KMS-11 (cell line): ENCODE data around the gene MACROD2.

Experiments
- H2AFZ ChIP-seq: fragments of 200-600 bp; sonication (generic); 2 replicates; pipeline ENCODE4 v1.6.1; 2016; ENCODE audit warnings: antibody characterized with exemption, mixed run types, low read depth
- H3K27ac ChIP-seq: fragments of 200-600 bp; sonication (generic); 2 replicates; pipeline ENCODE4 v1.6.1; 2016; ENCODE audit warnings: mild to moderate bottlenecking, mixed run types
- H3K27me3 ChIP-seq: fragments of 200-600 bp; sonication (generic); 2 replicates; pipeline ENCODE4 v1.6.1; 2017; ENCODE audit warnings: mild to moderate bottlenecking, low read depth, mixed run types, moderate library complexity; ENCODE audit not compliant: insufficient read depth
- H3K36me3 ChIP-seq: fragments of 200-600 bp; sonication (generic); 2 replicates; pipeline ENCODE4 v1.6.1; 2017; ENCODE audit warnings: mild to moderate bottlenecking, mixed run types; ENCODE audit not compliant: insufficient read depth
- H3K4me1 ChIP-seq: fragments of 200-600 bp; sonication (generic); 2 replicates; pipeline ENCODE4 v1.6.1; 2016; ENCODE audit warnings: mild to moderate bottlenecking, low read depth, mixed run types; ENCODE audit not compliant: poor library complexity, severe bottlenecking
- H3K4me2 ChIP-seq: fragments of 200-600 bp; sonication (generic); 2 replicates; pipeline ENCODE4 v1.7.0; 2016; ENCODE audit warnings: mild to moderate bottlenecking, mixed run types
- H3K4me3 ChIP-seq: fragments of 200-600 bp; sonication (generic); IDR thresholded peaks from 2 replicates; pipeline ENCODE4 v1.6.1; 2017; ENCODE audit warnings: low read depth, low read length, mixed read lengths; ENCODE audit not compliant: insufficient read depth
- H3K79me2 ChIP-seq: fragments of 200-600 bp; sonication (generic); 2 replicates; pipeline ENCODE4 v1.6.1; 2016; ENCODE audit warnings: low read depth, mixed run types; ENCODE audit not compliant: insufficient read depth
- H3K9ac ChIP-seq: fragments of 200-600 bp; sonication (generic); 2 replicates; pipeline ENCODE4 v1.6.1; 2016; ENCODE audit warnings: mild to moderate bottlenecking, mixed run types
- H4K20me1 ChIP-seq: fragments of 200-600 bp; sonication (generic); 2 replicates; pipeline ENCODE4 v1.6.1; 2016; ENCODE audit warnings: mild to moderate bottlenecking, mixed run types; ENCODE audit not compliant: insufficient read depth
- CTCF ChIP-seq: fragments of 200-600 bp; sonication (generic); conservative IDR thresholded peaks from 2 replicates; pipeline ENCODE4 v1.6.1; 2017; ENCODE audit warnings: low read depth, mild to moderate bottlenecking, antibody characterized with exemption, low read length, moderate library complexity, mixed read lengths

MACROD2 gene

GRCh38 chr20:14958626-14959025 lies 963.3 kb downstream of the MACROD2 start:
- Histone ChIP-seq H3K4me2 (no peak overlapping the region), H2AFZ (no peak overlapping the region), H3K4me3 (no peak overlapping the region), H3K27me3 (no peaks in the 10 kb centered on the region), H3K79me2 (no peaks in the 10 kb centered on the region), H3K4me1 (peaks cover 29% of the 10 kb centered on the region), H4K20me1 (no peaks in the 10 kb centered on the region), H3K27ac (no peak overlapping the region), H3K9ac (no peak overlapping the region), H3K36me3 (no peaks in the 10 kb centered on the region)
- TF ChIP-seq CTCF = no peak

GRCh38 chr20:14959506-14960475 lies 964.5 kb downstream of the MACROD2 start:
- peak overlapping the region; percentile 88 for H3K27ac ChIP-seq
- no peak overlapping the region for H3K4me3 ChIP-seq
- H4K20me1 ChIP-seq = no peaks in the 10 kb centered on the region
- peak overlapping the region; percentile 74 for H3K4me2 ChIP-seq
- H3K9ac ChIP-seq = peak overlapping the region; percentile 49; the same call in 1 of the 2 replicates
- H3K79me2 ChIP-seq = no peaks in the 10 kb centered on the region
- H3K27me3 ChIP-seq = no peaks in the 10 kb centered on the region
- H3K36me3 ChIP-seq = no peaks in the 10 kb centered on the region
- peak overlapping the region; percentile 29; the same call in 1 of the 2 replicates for H2AFZ ChIP-seq
- TF ChIP-seq CTCF = no peak
- peaks cover 29% of the 10 kb centered on the region for H3K4me1 ChIP-seq

- peak overlapping the region; percentile 74 for H3K4me2 ChIP-seq
- H3K27ac ChIP-seq = peak overlapping the region; percentile 88
- no peaks in the 10 kb centered on the region for H4K20me1 ChIP-seq
Observed at GRCh38 chr20:14960831-14961230, 965.5 kb downstream of the MACROD2 start.

GRCh38 chr20:14963262-14963663 lies 967.9 kb downstream of the MACROD2 start:
- Histone ChIP-seq H3K4me1 (peaks cover 29% of the 10 kb centered on the region), H3K4me3 (no peak overlapping the region), H3K27ac (no peak overlapping the region), H3K27me3 (no peaks in the 10 kb centered on the region), H3K9ac (no peak overlapping the region), H3K79me2 (no peaks in the 10 kb centered on the region), H3K4me2 (no peak overlapping the region), H4K20me1 (no peaks in the 10 kb centered on the region), H2AFZ (no peak overlapping the region), H3K36me3 (no peaks in the 10 kb centered on the region)
- no peak for TF ChIP-seq CTCF

More at GRCh38 chr20:14960831-14961230, 965.5 kb downstream of the MACROD2 start:
- H3K4me1 ChIP-seq = peaks cover 29% of the 10 kb centered on the region
- H3K27me3 ChIP-seq = no peaks in the 10 kb centered on the region
- H2AFZ ChIP-seq = peak overlapping the region; percentile 29; the same call in 1 of the 2 replicates
- peak overlapping the region; percentile 49; the same call in 1 of the 2 replicates for H3K9ac ChIP-seq
- TF ChIP-seq CTCF = no peak
- H3K36me3 ChIP-seq = no peaks in the 10 kb centered on the region
- no peak overlapping the region for H3K4me3 ChIP-seq
- no peaks in the 10 kb centered on the region for H3K79me2 ChIP-seq
